Esophagus muscularis mucosa (tissue), 3 donors: Measurements from ENCODE around the gene SDHB.

ENCODE experiments used
- EP300 ChIP-seq: sonication (generic); formaldehyde crosslinking; IDR thresholded peaks from one replicate; pipeline ENCODE4 v1.6.1; 2017; ENCODE audit warnings: antibody characterized with exemption
- POLR2AphosphoS5 ChIP-seq, 2 donors: sonication (generic); formaldehyde crosslinking; IDR thresholded peaks; one replicate each; pipeline ENCODE4 v1.6.1; 2017; ENCODE audit warnings: antibody characterized with exemption in 2 of 2

DNA sequence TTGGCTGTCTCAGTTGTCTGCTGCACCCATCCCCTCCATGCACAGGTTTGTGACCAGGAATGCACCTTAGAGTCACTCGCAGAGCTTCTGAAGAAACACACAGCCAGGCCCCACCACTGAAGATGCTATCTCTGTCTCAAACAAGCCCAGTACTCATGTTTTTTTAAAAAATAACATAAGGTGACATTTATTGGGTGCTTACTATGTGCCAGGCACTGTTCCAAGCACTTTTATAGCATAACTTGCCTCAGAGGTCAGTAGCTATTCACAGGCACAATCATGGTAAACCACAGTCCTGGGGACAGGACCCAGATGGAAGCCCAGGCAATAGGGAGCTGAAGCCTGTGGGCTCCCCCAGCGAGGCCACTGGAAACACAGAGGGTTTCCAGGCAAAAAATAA is 33.3 kb downstream of the SDHB start:
- TF ChIP-seq EP300, result no peak
- TF ChIP-seq POLR2AphosphoS5 (IDR thresholded peaks at IDR 0.05), result no peak
